ENCODE measurements around the gene POLR2L. TPM values are rescaled to one million over a fixed set of nuclear protein-coding genes. Genes with fewer than 3 reads are reported as not detected.

The POLR2L gene
- total and polyA plus RNA-seq, 3 experiments from 2014 or later, result 114 to 182 (median 178) TPM

GRCh38 chr11:855796-856195 is 13.5 kb upstream of the POLR2L start:
- Histone ChIP-seq H3K9me3 (ENCODE audit: low read length) (no peaks in the 10 kb centered on the region), H3K4me1 (ENCODE audit: insufficient read depth, low read length) (no peaks in the 10 kb centered on the region), H3K36me3 (ENCODE audit: insufficient read depth, low read length) (no peaks in the 10 kb centered on the region), H3K4me3 (ENCODE audit: low read length) (no peak overlapping the region), H3K27me3 (ENCODE audit: insufficient read depth, low read length, poor library complexity, severe bottlenecking) (no peaks in the 10 kb centered on the region), H3K27ac (ENCODE audit: low read depth, low read length) (no peak overlapping the region)
- no peak for DNase-seq
- ChIA-PET CTCF (no interaction called here), POLR2A (no interaction called here)
- peaks cover 4 to 8% (median 5%) of the 10 kb centered on the region in 3 donors for H3K4me1 Mint-ChIP-seq
- no peaks in the 10 kb centered on the region for H3K27me3 Mint-ChIP-seq
- H3K36me3 Mint-ChIP-seq, result no peaks in the 10 kb centered on the region
- H3K27ac Mint-ChIP-seq, result no peak overlapping the region
- H3K4me3 Mint-ChIP-seq, result no peak overlapping the region
- no peaks in the 10 kb centered on the region for H3K9me3 Mint-ChIP-seq

GRCh38 chr11:855330-855674 is 13.0 kb upstream of the POLR2L start:
- Histone ChIP-seq H3K9me3 (ENCODE audit: low read length) (no peaks in the 10 kb centered on the region), H3K27ac (ENCODE audit: low read depth, low read length) (no peak overlapping the region), H3K4me1 (ENCODE audit: insufficient read depth, low read length) (no peaks in the 10 kb centered on the region), H3K27me3 (ENCODE audit: insufficient read depth, low read length, poor library complexity, severe bottlenecking) (no peaks in the 10 kb centered on the region), H3K4me3 (ENCODE audit: low read length) (no peak overlapping the region), H3K36me3 (ENCODE audit: insufficient read depth, low read length) (no peaks in the 10 kb centered on the region)
- no peak overlapping the region for H3K27ac Mint-ChIP-seq
- ChIA-PET CTCF (no interaction called here), POLR2A (no interaction called here)
- no peak overlapping the region for H3K4me3 Mint-ChIP-seq
- no peaks in the 10 kb centered on the region for H3K36me3 Mint-ChIP-seq
- H3K9me3 Mint-ChIP-seq, result no peaks in the 10 kb centered on the region
- H3K4me1 Mint-ChIP-seq, result peaks cover 4 to 8% (median 5%) of the 10 kb centered on the region in 3 donors
- H3K27me3 Mint-ChIP-seq, result no peaks in the 10 kb centered on the region
- DNase-seq, result no peak

GRCh38 chr11:854601-855329 is 12.4 kb upstream of the POLR2L start:
- H3K9me3 Mint-ChIP-seq, result no peaks in the 10 kb centered on the region
- H3K4me3 ChIP-seq (ENCODE audit: low read length), result no peak overlapping the region
- no peaks in the 10 kb centered on the region for H3K27me3 Mint-ChIP-seq
- H3K4me3 Mint-ChIP-seq, result no peak overlapping the region
- DNase-seq, result no peak
- H3K27me3 ChIP-seq (ENCODE audit: insufficient read depth, low read length, poor library complexity, severe bottlenecking), result no peaks in the 10 kb centered on the region
- H3K4me1 ChIP-seq (ENCODE audit: insufficient read depth, low read length), result no peaks in the 10 kb centered on the region
- CTCF ChIA-PET, result no interaction called here
- peaks cover 4 to 8% (median 5%) of the 10 kb centered on the region in 3 donors for H3K4me1 Mint-ChIP-seq
- no peak overlapping the region for H3K27ac ChIP-seq (ENCODE audit: low read depth, low read length)
- POLR2A ChIA-PET, result no interaction called here
- no peak overlapping the region for H3K27ac Mint-ChIP-seq
- H3K36me3 Mint-ChIP-seq, result no peaks in the 10 kb centered on the region
- no peaks in the 10 kb centered on the region for H3K9me3 ChIP-seq (ENCODE audit: low read length)
- no peaks in the 10 kb centered on the region for H3K36me3 ChIP-seq (ENCODE audit: insufficient read depth, low read length)

- H3K36me3 Mint-ChIP-seq, result no peaks in the 10 kb centered on the region
- Histone ChIP-seq H3K4me3 (ENCODE audit: low read length) (no peak overlapping the region), H3K36me3 (ENCODE audit: insufficient read depth, low read length) (no peaks in the 10 kb centered on the region), H3K27me3 (ENCODE audit: insufficient read depth, low read length, poor library complexity, severe bottlenecking) (peaks cover 3% of the 10 kb centered on the region), H3K9me3 (ENCODE audit: low read length) (no peaks in the 10 kb centered on the region), H3K4me1 (ENCODE audit: insufficient read depth, low read length) (peaks cover 4% of the 10 kb centered on the region), H3K27ac (ENCODE audit: low read depth, low read length) (no peak overlapping the region)
- DNase-seq, result no peak
- no peaks in the 10 kb centered on the region for H3K27me3 Mint-ChIP-seq
- no peak overlapping the region for H3K27ac Mint-ChIP-seq
- no peak overlapping the region for H3K4me3 Mint-ChIP-seq
- peaks cover 4 to 14% (median 5%) of the 10 kb centered on the region in 3 donors for H3K4me1 Mint-ChIP-seq
- POLR2A ChIA-PET, result no interaction called here
- no peaks in the 10 kb centered on the region for H3K9me3 Mint-ChIP-seq
- CTCF ChIA-PET, result no interaction called here
These were observed 11.5 kb upstream of the POLR2L start for GRCh38 chr11:853682-854448.

GRCh38 chr11:852762-853161 is 10.4 kb upstream of the POLR2L start:
- Mint-ChIP-seq H3K36me3 (no peaks in the 10 kb centered on the region), H3K27me3 (peaks cover 2 to 4% of the 10 kb centered on the region in 2 donors), H3K9me3 (no peaks in the 10 kb centered on the region), H3K4me3 (no peak overlapping the region), H3K27ac (no peak overlapping the region), H3K4me1 (peaks cover 5 to 19% (median 8%) of the 10 kb centered on the region in 3 donors)
- no peak overlapping the region for H3K4me3 ChIP-seq (ENCODE audit: low read length)
- H3K36me3 ChIP-seq (ENCODE audit: insufficient read depth, low read length), result no peaks in the 10 kb centered on the region
- peaks cover 10% of the 10 kb centered on the region for H3K4me1 ChIP-seq (ENCODE audit: insufficient read depth, low read length)
- DNase-seq, result no peak
- ChIA-PET POLR2A (no interaction called here), CTCF (no interaction called here)
- H3K27ac ChIP-seq (ENCODE audit: low read depth, low read length), result no peak overlapping the region
- peaks cover 8% of the 10 kb centered on the region for H3K27me3 ChIP-seq (ENCODE audit: insufficient read depth, low read length, poor library complexity, severe bottlenecking)
- no peaks in the 10 kb centered on the region for H3K9me3 ChIP-seq (ENCODE audit: low read length)

GRCh38 chr11:850775-851763 is 8.7 kb upstream of the POLR2L start:
- Mint-ChIP-seq H3K4me3 (peak overlapping the region in 1 of 7 donors; percentile 23), H3K27ac (no peak overlapping the region), H3K4me1 (peaks cover 0 to 12% (median 4%) of the 10 kb centered on the region in 3 donors), H3K9me3 (no peaks in the 10 kb centered on the region), H3K27me3 (peaks cover 2 to 4% of the 10 kb centered on the region in 2 donors), H3K36me3 (no peaks in the 10 kb centered on the region)
- Histone ChIP-seq H3K4me1 (ENCODE audit: insufficient read depth, low read length) (peaks cover 10% of the 10 kb centered on the region), H3K27ac (ENCODE audit: low read depth, low read length) (no peak overlapping the region), H3K9me3 (ENCODE audit: low read length) (no peaks in the 10 kb centered on the region), H3K27me3 (ENCODE audit: insufficient read depth, low read length, poor library complexity, severe bottlenecking) (peaks cover 8% of the 10 kb centered on the region), H3K36me3 (ENCODE audit: insufficient read depth, low read length) (no peaks in the 10 kb centered on the region), H3K4me3 (ENCODE audit: low read length) (no peak overlapping the region)
- ChIA-PET POLR2A (interaction anchor here (0.6 kb wide), 1 partner anchor 252 kb away, joined by 3 read pairs; no protein-coding TSS in a partner anchor), CTCF (no interaction called here)
- no peak for DNase-seq

- peak overlapping the region in 6 of 7 donors; percentile 38 to 82 (median 66) for H3K4me3 Mint-ChIP-seq
- H3K27me3 Mint-ChIP-seq, result peaks cover 2 to 4% of the 10 kb centered on the region in 2 donors
- H3K36me3 Mint-ChIP-seq, result no peaks in the 10 kb centered on the region
- no peak overlapping the region for H3K27ac ChIP-seq (ENCODE audit: low read depth, low read length)
- H3K27me3 ChIP-seq (ENCODE audit: insufficient read depth, low read length, poor library complexity, severe bottlenecking), result peaks cover 8% of the 10 kb centered on the region
- H3K9me3 ChIP-seq (ENCODE audit: low read length), result no peaks in the 10 kb centered on the region
- H3K4me1 Mint-ChIP-seq, result peaks cover 0 to 11% (median 4%) of the 10 kb centered on the region in 3 donors
- CTCF ChIA-PET, result interaction anchor here (5.4 kb wide), 1 partner anchor 203 kb away, joined by 48 read pairs; no protein-coding TSS in a partner anchor
- no peaks in the 10 kb centered on the region for H3K9me3 Mint-ChIP-seq
- H3K4me1 ChIP-seq (ENCODE audit: insufficient read depth, low read length), result peaks cover 10% of the 10 kb centered on the region
- POLR2A ChIA-PET, result no interaction called here
- H3K36me3 ChIP-seq (ENCODE audit: insufficient read depth, low read length), result no peaks in the 10 kb centered on the region
- no peak for DNase-seq
- H3K27ac Mint-ChIP-seq, result no peak overlapping the region
- H3K4me3 ChIP-seq (ENCODE audit: low read length), result no peak overlapping the region
These were observed 7.8 kb upstream of the POLR2L start for GRCh38 chr11:849951-850774.

Data from CD8-positive, alpha-beta memory T cell (primary cell).